Fibroblast of lung (primary cell): ENCODE data around the gene EGLN2.

Source experiments
- EZH2 ChIP-seq: IDR thresholded peaks from 2 replicates; pipeline ENCODE4 v1.5.1; 2012; ENCODE audit warnings: low read length, control low read depth, mild to moderate bottlenecking; ENCODE audit errors: missing control alignments
- TF ChIP-seq, protein P1 (sequence below), 2 donors: IDR thresholded peaks in 1 of 2; conservative IDR thresholded peaks in 1 of 2; 1 replicate in 1 of 2; 2 replicates in 1 of 2; pipeline ENCODE4 v1.5.1; 2011 to 2012; ENCODE audit warnings: low read length in 2 of 2, control low read depth in 1 of 2, inconsistent platforms in 1 of 2, low read depth in 1 of 2, mild to moderate bottlenecking in 1 of 2

DNA sequence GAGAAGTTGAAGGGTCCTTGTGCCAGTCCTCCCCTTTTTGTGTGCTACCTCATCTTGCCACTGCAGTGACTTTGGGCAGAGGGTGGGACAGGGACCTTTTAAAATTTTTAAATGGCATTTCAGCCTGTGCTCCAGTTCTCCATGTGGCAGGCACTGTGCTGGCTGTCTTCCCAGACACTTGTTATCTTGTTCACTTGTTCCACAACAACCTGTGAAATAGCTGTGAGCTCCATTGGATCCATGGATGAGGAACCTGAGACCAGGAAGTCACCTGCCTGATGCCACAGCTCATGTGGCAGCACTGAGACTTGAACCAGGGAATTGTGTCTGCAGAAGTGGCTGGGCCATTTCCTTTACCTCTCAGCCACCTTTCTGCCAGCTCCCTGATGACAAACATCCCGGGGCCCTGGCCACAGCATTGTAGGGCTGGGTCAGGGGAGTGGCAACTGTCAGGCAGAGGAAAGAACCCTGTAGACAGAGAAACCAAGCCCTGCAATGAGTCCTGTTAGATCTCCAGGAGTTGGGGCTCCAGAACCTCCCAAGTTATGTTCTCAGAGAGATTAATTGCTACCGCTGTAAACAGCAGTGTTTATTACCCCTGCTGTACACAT is 6.4 kb downstream of the EGLN2 start:
- TF ChIP-seq, protein P1, sequence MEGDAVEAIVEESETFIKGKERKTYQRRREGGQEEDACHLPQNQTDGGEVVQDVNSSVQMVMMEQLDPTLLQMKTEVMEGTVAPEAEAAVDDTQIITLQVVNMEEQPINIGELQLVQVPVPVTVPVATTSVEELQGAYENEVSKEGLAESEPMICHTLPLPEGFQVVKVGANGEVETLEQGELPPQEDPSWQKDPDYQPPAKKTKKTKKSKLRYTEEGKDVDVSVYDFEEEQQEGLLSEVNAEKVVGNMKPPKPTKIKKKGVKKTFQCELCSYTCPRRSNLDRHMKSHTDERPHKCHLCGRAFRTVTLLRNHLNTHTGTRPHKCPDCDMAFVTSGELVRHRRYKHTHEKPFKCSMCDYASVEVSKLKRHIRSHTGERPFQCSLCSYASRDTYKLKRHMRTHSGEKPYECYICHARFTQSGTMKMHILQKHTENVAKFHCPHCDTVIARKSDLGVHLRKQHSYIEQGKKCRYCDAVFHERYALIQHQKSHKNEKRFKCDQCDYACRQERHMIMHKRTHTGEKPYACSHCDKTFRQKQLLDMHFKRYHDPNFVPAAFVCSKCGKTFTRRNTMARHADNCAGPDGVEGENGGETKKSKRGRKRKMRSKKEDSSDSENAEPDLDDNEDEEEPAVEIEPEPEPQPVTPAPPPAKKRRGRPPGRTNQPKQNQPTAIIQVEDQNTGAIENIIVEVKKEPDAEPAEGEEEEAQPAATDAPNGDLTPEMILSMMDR (conservative IDR thresholded peaks at IDR 0.05 in 1 of 2, IDR thresholded peaks at IDR 0.05 in 1 of 2; ENCODE audit: low read depth in 1 of 2, low read length in 2 of 2), result no peak
- no peak for TF ChIP-seq EZH2
